Activated naive CD4-positive, alpha-beta T cell treated with anti-CD3 and anti-CD28 coated beads, Interleukin-2, amount 10 ng/mL, durations not matched to agents 7 days and 5 days (primary cell): Measurements from ENCODE around the gene SETD1B.

ENCODE experiments used
- CTCF ChIA-PET: fragments of 350-600 bp; sonication (Branson Sonifier 250); formaldehyde crosslinking; loops from one replicate; lab custom pipeline; 2021; ENCODE audit warnings: antibody characterized with exemption; lab: Charles Lee
- DNase-seq: peaks from one replicate; pipeline ENCODE4 v3.0.0-alpha.2; 2020
- H3K27ac Mint-ChIP-seq: one replicate; pipeline ENCODE4 v1.8.0; 2021; ENCODE audit warnings: mild to moderate bottlenecking, moderate library complexity, mixed read lengths
- H3K27me3 Mint-ChIP-seq: one replicate; pipeline ENCODE4 v1.8.0; 2021; ENCODE audit warnings: mild to moderate bottlenecking, mixed read lengths
- H3K36me3 Mint-ChIP-seq: one replicate; pipeline ENCODE4 v1.8.0; 2021; ENCODE audit warnings: mixed read lengths
- H3K4me1 Mint-ChIP-seq: one replicate; pipeline ENCODE4 v1.8.0; 2021; ENCODE audit warnings: mixed read lengths
- H3K4me3 Mint-ChIP-seq: one replicate; pipeline ENCODE4 v1.8.0; 2021; ENCODE audit warnings: mild to moderate bottlenecking, moderate library complexity, mixed read lengths
- H3K9me3 Mint-ChIP-seq: one replicate; pipeline ENCODE4 v1.8.0; 2021; ENCODE audit warnings: mixed read lengths

Gene SETD1B

GRCh38 chr12:121811434-121812319 lies 7.9 kb downstream of the SETD1B start:
- Mint-ChIP-seq H3K4me1 (peaks cover 63% of the 10 kb centered on the region), H3K27me3 (no peaks in the 10 kb centered on the region), H3K27ac (peak overlapping the region; percentile 87), H3K4me3 (peak overlapping the region; percentile 74), H3K36me3 (peaks cover 53% of the 10 kb centered on the region), H3K9me3 (no peaks in the 10 kb centered on the region)
- peak; percentile 74 for DNase-seq
- CTCF ChIA-PET, result interaction anchor here (0.6 to 16.5 kb wide), 15 partner anchors 14 to 931 kb away, joined by 3 to 575 read pairs (median 4); partner anchors contain the start of genes PSMD9, RHOF and SETD1B

GRCh38 chr12:121812320-121812871 lies 8.6 kb downstream of the SETD1B start:
- CTCF ChIA-PET, result interaction anchor here (0.9 to 16.5 kb wide), 13 partner anchors 15 to 123 kb away, joined by 3 to 575 read pairs (median 4); partner anchors contain the start of genes PSMD9, RHOF and SETD1B
- Mint-ChIP-seq H3K27me3 (no peaks in the 10 kb centered on the region), H3K27ac (peak overlapping the region; percentile 87), H3K36me3 (peaks cover 53% of the 10 kb centered on the region), H3K4me3 (peak overlapping the region; percentile 74), H3K4me1 (peaks cover 56% of the 10 kb centered on the region), H3K9me3 (no peaks in the 10 kb centered on the region)
- peak; percentile 58 for DNase-seq

GRCh38 chr12:121812921-121813896 lies 9.4 kb downstream of the SETD1B start:
- H3K36me3 Mint-ChIP-seq, result peaks cover 55% of the 10 kb centered on the region
- peak; percentile 50 for DNase-seq
- H3K9me3 Mint-ChIP-seq, result no peaks in the 10 kb centered on the region
- H3K4me3 Mint-ChIP-seq, result peak overlapping the region; percentile 74
- H3K4me1 Mint-ChIP-seq, result peaks cover 49% of the 10 kb centered on the region
- CTCF ChIA-PET, result interaction anchor here (1.3 to 16.5 kb wide), 4 partner anchors 16 to 124 kb away, joined by 3 to 575 read pairs (median 4); partner anchors contain the start of genes PSMD9, RHOF and SETD1B
- peak overlapping the region; percentile 87 for H3K27ac Mint-ChIP-seq
- H3K27me3 Mint-ChIP-seq, result no peaks in the 10 kb centered on the region

- CTCF ChIA-PET, result interaction anchor here (1.3 to 16.5 kb wide), 2 partner anchors 17 to 74 kb away, joined by 3 to 575 read pairs; partner anchors contain the start of genes PSMD9, RHOF and SETD1B
- Mint-ChIP-seq H3K36me3 (peaks cover 53% of the 10 kb centered on the region), H3K4me1 (peaks cover 44% of the 10 kb centered on the region), H3K27ac (no peak overlapping the region), H3K4me3 (peak overlapping the region; percentile 58), H3K9me3 (no peaks in the 10 kb centered on the region), H3K27me3 (no peaks in the 10 kb centered on the region)
- DNase-seq, result no peak
These were observed 10.1 kb downstream of the SETD1B start for GRCh38 chr12:121813951-121814350.

GRCh38 chr12:121814429-121815119 lies 10.8 kb downstream of the SETD1B start:
- peaks cover 52% of the 10 kb centered on the region for H3K36me3 Mint-ChIP-seq
- CTCF ChIA-PET, result interaction anchor here (16.5 kb wide), 1 partner anchor 17 kb away, joined by 575 read pairs; the partner anchor contains the start of genes RHOF and SETD1B

GRCh38 chr12:121815263-121815662 lies 11.5 kb downstream of the SETD1B start:
- Mint-ChIP-seq H3K4me1 (peaks cover 36% of the 10 kb centered on the region), H3K9me3 (no peaks in the 10 kb centered on the region), H3K27ac (peak overlapping the region; percentile 70), H3K27me3 (no peaks in the 10 kb centered on the region), H3K36me3 (peaks cover 49% of the 10 kb centered on the region), H3K4me3 (no peak overlapping the region)
- no peak for DNase-seq
- CTCF ChIA-PET, result interaction anchor here (0.6 to 16.5 kb wide), 2 partner anchors 18 to 219 kb away, joined by 3 to 575 read pairs; partner anchors contain the start of genes RHOF and SETD1B

More at GRCh38 chr12:121814429-121815119, 10.8 kb downstream of the SETD1B start:
- Mint-ChIP-seq H3K27me3 (no peaks in the 10 kb centered on the region), H3K9me3 (no peaks in the 10 kb centered on the region), H3K4me3 (no peak overlapping the region), H3K4me1 (peaks cover 38% of the 10 kb centered on the region), H3K27ac (peak overlapping the region; percentile 28)
- no peak for DNase-seq

- no peak for DNase-seq
- H3K36me3 Mint-ChIP-seq, result peaks cover 47% of the 10 kb centered on the region
- H3K27ac Mint-ChIP-seq, result no peak overlapping the region
- H3K27me3 Mint-ChIP-seq, result no peaks in the 10 kb centered on the region
- H3K4me3 Mint-ChIP-seq, result no peak overlapping the region
- H3K4me1 Mint-ChIP-seq, result peaks cover 21% of the 10 kb centered on the region
- CTCF ChIA-PET, result interaction anchor here (16.5 kb wide), 1 partner anchor 20 kb away, joined by 575 read pairs; the partner anchor contains the start of genes RHOF and SETD1B
- no peaks in the 10 kb centered on the region for H3K9me3 Mint-ChIP-seq
These were observed 13.3 kb downstream of the SETD1B start for GRCh38 chr12:121816925-121817647.

GRCh38 chr12:121817648-121818043 lies 13.8 kb downstream of the SETD1B start:
- peaks cover 15% of the 10 kb centered on the region for H3K4me1 Mint-ChIP-seq
- H3K4me3 Mint-ChIP-seq, result no peak overlapping the region
- DNase-seq, result no peak
- H3K36me3 Mint-ChIP-seq, result peaks cover 45% of the 10 kb centered on the region
- no peaks in the 10 kb centered on the region for H3K27me3 Mint-ChIP-seq
- peak overlapping the region; percentile 24 for H3K27ac Mint-ChIP-seq
- no peaks in the 10 kb centered on the region for H3K9me3 Mint-ChIP-seq
- CTCF ChIA-PET, result interaction anchor here (16.5 kb wide), 1 partner anchor 20 kb away, joined by 575 read pairs; the partner anchor contains the start of genes RHOF and SETD1B

- peaks cover 41% of the 10 kb centered on the region for H3K36me3 Mint-ChIP-seq
- H3K9me3 Mint-ChIP-seq, result no peaks in the 10 kb centered on the region
- peaks cover 2% of the 10 kb centered on the region for H3K4me1 Mint-ChIP-seq
- H3K27me3 Mint-ChIP-seq, result no peaks in the 10 kb centered on the region
- CTCF ChIA-PET, result interaction anchor here (2.1 kb wide), 1 partner anchor 24 kb away, joined by 8 read pairs; no protein-coding TSS in a partner anchor
- no peak overlapping the region for H3K4me3 Mint-ChIP-seq
- no peak for DNase-seq
- H3K27ac Mint-ChIP-seq, result no peak overlapping the region
These were observed 15.6 kb downstream of the SETD1B start for GRCh38 chr12:121819212-121819949.

- no peaks in the 10 kb centered on the region for H3K9me3 Mint-ChIP-seq
- H3K4me1 Mint-ChIP-seq, result peaks cover 2% of the 10 kb centered on the region
- no peak overlapping the region for H3K4me3 Mint-ChIP-seq
- H3K27ac Mint-ChIP-seq, result no peak overlapping the region
- peaks cover 44% of the 10 kb centered on the region for H3K36me3 Mint-ChIP-seq
- no peak for DNase-seq
- H3K27me3 Mint-ChIP-seq, result no peaks in the 10 kb centered on the region
- CTCF ChIA-PET, result interaction anchor here (2.1 kb wide), 1 partner anchor 25 kb away, joined by 8 read pairs; no protein-coding TSS in a partner anchor
These were observed 16.2 kb downstream of the SETD1B start for GRCh38 chr12:121820056-121820455.

- peaks cover 46% of the 10 kb centered on the region for H3K36me3 Mint-ChIP-seq
- H3K4me1 Mint-ChIP-seq, result no peaks in the 10 kb centered on the region
- DNase-seq, result no peak
- H3K27me3 Mint-ChIP-seq, result no peaks in the 10 kb centered on the region
- no peaks in the 10 kb centered on the region for H3K9me3 Mint-ChIP-seq
- CTCF ChIA-PET, result no interaction called here
- no peak overlapping the region for H3K27ac Mint-ChIP-seq
- H3K4me3 Mint-ChIP-seq, result no peak overlapping the region
These were observed 18.7 kb downstream of the SETD1B start for GRCh38 chr12:121822393-121823100.
